ENCODE data around the gene ACTL6B. TPM values are rescaled to one million over a fixed set of nuclear protein-coding genes. Genes with fewer than 3 reads are reported as not detected.
A peak's percentile ranks its signal among the peaks of the same experiment; 100 is the strongest.
"Not testable (repeated sequence)": the region's sequence is repeated elsewhere in the genome, so short reads cannot be mapped to it uniquely, and the experiment has no call there.

Gene ACTL6B
- total and polyA plus RNA-seq, 2 donors (not counting 3 experiments of a cell fraction or from before 2014, with no cell fraction given), result not detected

- Histone ChIP-seq H3K4me3 (replicated peaks in 1 of 3; ENCODE audit: insufficient read depth in 1 of 3, low read depth in 1 of 3, low read length in 3 of 3) (peak overlapping the region in 2 of 3 experiments; percentile 47 to 85), H3K27ac (ENCODE audit: insufficient read depth, low read depth, low read length) (peak overlapping the region; percentile 37), H3K4me1 (ENCODE audit: control insufficient read depth, extremely low read depth, insufficient read depth, low read length) (peaks cover 12% of the 10 kb centered on the region), H3K9ac (replicated peaks; ENCODE audit: extremely low read depth, insufficient read depth, low read length) (peak overlapping the region; percentile 87), H4K20me1 (replicated peaks; ENCODE audit: control insufficient read depth, extremely low read depth, insufficient read depth, low read length) (no peaks in the 10 kb centered on the region), H3K9me1 (replicated peaks; ENCODE audit: control insufficient read depth, extremely low read depth, insufficient read depth, low read length) (no peaks in the 10 kb centered on the region), H2AFZ (ENCODE audit: low read depth, low read length) (peak overlapping the region; percentile 58), H3K79me2 (ENCODE audit: control insufficient read depth, insufficient read depth, low read length) (peaks cover 15% of the 10 kb centered on the region), H3K36me3 (ENCODE audit: control insufficient read depth in 2 of 2, extremely low read depth in 1 of 2, insufficient read depth in 2 of 2, low read length in 2 of 2) (peaks cover 0 to 4% of the 10 kb centered on the region in 2 experiments), H3K27me3 (ENCODE audit: control insufficient read depth in 2 of 2, insufficient read depth in 2 of 2, low read length in 2 of 2) (peaks cover 1 to 2% of the 10 kb centered on the region in 2 experiments), H3K4me2 (ENCODE audit: insufficient read depth, low read length) (peak overlapping the region; percentile 44), H3K9me3 (replicated peaks; ENCODE audit: control insufficient read depth, insufficient read depth, low read length) (no peaks in the 10 kb centered on the region)
- TF ChIP-seq MYC (IDR thresholded peaks at IDR 0.05; ENCODE audit: low read depth, low read length), result no peak
- TF ChIP-seq CTCF (IDR thresholded peaks at IDR 0.05; ENCODE audit: extremely low read depth in 1 of 2, insufficient read depth in 1 of 2, low read depth in 1 of 2, low read length in 2 of 2), result peak; percentile 92 to 97
- TF ChIP-seq JUN (IDR thresholded peaks at IDR 0.05; ENCODE audit: borderline replicate concordance, insufficient read depth, insufficient read length, low read depth), result no peak
- no peak for TF ChIP-seq POLR2A (IDR thresholded peaks at IDR 0.05; ENCODE audit: low read depth, low read length)
- intact Hi-C loops (cut with micrococcal nuclease) (loop anchor here (1.0 to 2.0 kb wide), 8 partner anchors 11 to 354 kb away; partner anchors contain the start of genes GIGYF1 and SLC12A9), dilution Hi-C loops (cut with MboI; ENCODE audit: extremely low pct_ligation_motif_present, low sequenced_read_pairs) (loop anchor here (25.0 kb wide), 1 partner anchor 132 kb away; the partner anchor contains the start of gene EPHB4)
- FAIRE-seq (no peak), DNase-seq (ENCODE audit: low read depth, low spot score) (peak; percentile 83)
- TSS peak; percentile 83 for BruUV-seq (replicated peaks)
- POLR2A ChIA-PET, result interaction anchor here (0.9 to 1.8 kb wide), 8 partner anchors 12 to 277 kb away, joined by 3 to 13 read pairs (median 6); partner anchors contain the start of genes FBXO24, GIGYF1, LRCH4 and MOSPD3
- CTCF ChIA-PET, result interaction anchor here (0.6 to 3.7 kb wide), 56 partner anchors 9 to 497 kb away, joined by 3 to 134 read pairs (median 4); partner anchors contain the start of genes EPHB4, GIGYF1, GNB2 and MOSPD3
Measured at GRCh38 chr7:100705320-100705752, 49.1 kb upstream of the ACTL6B start.

GRCh38 chr7:100701089-100701488 lies 44.8 kb upstream of the ACTL6B start:
- BruUV-seq (replicated peaks); intact Hi-C loops (cut with micrococcal nuclease); H3K36me3 ChIP-seq (ENCODE audit: control insufficient read depth in 2 of 2, extremely low read depth in 1 of 2, insufficient read depth in 2 of 2, low read length in 2 of 2); H4K20me1 ChIP-seq (replicated peaks; ENCODE audit: control insufficient read depth, extremely low read depth, insufficient read depth, low read length); DNase-seq (ENCODE audit: low read depth, low spot score); H3K9me3 ChIP-seq (replicated peaks; ENCODE audit: control insufficient read depth, insufficient read depth, low read length); H3K9me1 ChIP-seq (replicated peaks; ENCODE audit: control insufficient read depth, extremely low read depth, insufficient read depth, low read length); H3K27ac ChIP-seq (ENCODE audit: insufficient read depth, low read depth, low read length); H3K4me1 ChIP-seq (ENCODE audit: control insufficient read depth, extremely low read depth, insufficient read depth, low read length); H2AFZ ChIP-seq (ENCODE audit: low read depth, low read length); POLR2A ChIA-PET; H3K79me2 ChIP-seq (ENCODE audit: control insufficient read depth, insufficient read depth, low read length); FAIRE-seq; H3K4me3 ChIP-seq (replicated peaks in 1 of 3; ENCODE audit: insufficient read depth in 1 of 3, low read depth in 1 of 3, low read length in 3 of 3); H3K9ac ChIP-seq (replicated peaks; ENCODE audit: extremely low read depth, insufficient read depth, low read length); H3K4me2 ChIP-seq (ENCODE audit: insufficient read depth, low read length): not testable (repeated sequence)
- peaks cover 1 to 11% of the 10 kb centered on the region in 2 experiments for H3K27me3 ChIP-seq (ENCODE audit: control insufficient read depth in 2 of 2, insufficient read depth in 2 of 2, low read length in 2 of 2)
- dilution Hi-C loops (cut with MboI; ENCODE audit: extremely low pct_ligation_motif_present, low sequenced_read_pairs), result loop anchor here (25.0 kb wide), 1 partner anchor 136 kb away; the partner anchor contains the start of gene EPHB4
- CTCF ChIA-PET, result interaction anchor here (1.6 to 2.0 kb wide), 2 partner anchors 24 to 31 kb away, joined by 3 to 5 read pairs; no protein-coding TSS in a partner anchor
